NCI-H1694 treated with DMSO at 0.1 percent for 48 hours (cell line): Measurements from ENCODE around the gene NUDT17.
A peak's percentile ranks its signal among the peaks of the same experiment; 100 is the strongest.

Experiments
- DNase-seq: peaks from one replicate; lab custom pipeline; 2025; lab: John Stamatoyannopoulos, UW

Gene NUDT17

DNA sequence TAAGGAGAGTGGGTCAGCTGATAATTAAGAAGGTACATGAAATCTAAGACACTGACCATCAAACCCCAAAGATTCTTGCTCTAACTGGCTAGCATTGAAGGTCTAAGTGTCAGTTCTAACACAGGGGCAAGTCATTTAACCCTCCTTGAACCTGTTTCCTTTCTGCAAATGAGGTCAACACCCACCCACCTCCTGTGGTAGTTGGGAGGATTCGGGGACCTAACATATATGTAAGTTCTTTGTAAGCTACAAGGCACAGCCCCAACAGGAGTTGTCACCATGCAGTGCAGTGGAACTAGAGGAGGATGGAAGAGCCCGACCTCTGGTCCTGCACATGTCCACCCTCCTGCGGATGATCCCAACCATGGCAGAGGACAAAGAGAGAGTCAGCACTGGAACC, 2.4 kb downstream of the NUDT17 start:
- no peak for DNase-seq

DNA sequence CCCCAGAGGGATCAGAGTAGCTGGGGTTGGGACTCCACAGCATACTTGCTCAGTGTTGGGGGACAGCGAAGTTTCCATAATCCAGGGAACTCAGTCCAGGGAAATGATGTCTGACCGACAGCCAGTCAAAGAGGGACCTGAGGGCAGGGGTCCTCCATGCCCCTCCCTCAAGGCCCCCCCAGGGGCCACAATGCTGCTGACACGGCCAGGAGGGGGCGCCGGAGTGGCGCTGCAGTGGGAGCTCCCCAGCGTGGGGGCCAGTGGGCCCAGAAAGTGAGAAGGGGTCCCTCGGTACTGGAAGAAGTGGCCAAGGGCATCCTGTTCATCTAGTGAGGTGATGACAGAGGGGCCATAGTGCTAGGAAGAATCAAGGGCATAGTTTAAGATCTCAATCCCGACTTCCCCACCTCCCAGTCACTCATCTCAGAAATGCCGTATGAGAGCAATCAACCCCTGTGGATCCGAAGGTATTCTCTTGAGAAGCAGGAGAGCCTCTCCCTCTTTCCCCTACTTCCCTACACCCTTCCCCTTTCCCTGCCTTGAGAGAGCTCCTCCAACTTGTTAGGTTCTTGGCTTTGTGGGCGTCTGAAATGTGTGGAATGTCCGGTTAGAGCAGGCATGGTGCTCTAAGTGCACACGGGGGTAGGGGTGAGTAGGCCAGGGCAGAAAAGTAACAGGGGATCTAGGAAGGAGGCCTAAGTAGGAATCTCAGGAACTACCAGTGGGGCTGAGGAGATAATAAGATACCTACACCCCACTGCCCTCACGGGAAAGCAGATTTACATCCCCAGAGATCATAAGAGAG, 4.1 kb downstream of the NUDT17 start:
- DNase-seq: no peak

DNA sequence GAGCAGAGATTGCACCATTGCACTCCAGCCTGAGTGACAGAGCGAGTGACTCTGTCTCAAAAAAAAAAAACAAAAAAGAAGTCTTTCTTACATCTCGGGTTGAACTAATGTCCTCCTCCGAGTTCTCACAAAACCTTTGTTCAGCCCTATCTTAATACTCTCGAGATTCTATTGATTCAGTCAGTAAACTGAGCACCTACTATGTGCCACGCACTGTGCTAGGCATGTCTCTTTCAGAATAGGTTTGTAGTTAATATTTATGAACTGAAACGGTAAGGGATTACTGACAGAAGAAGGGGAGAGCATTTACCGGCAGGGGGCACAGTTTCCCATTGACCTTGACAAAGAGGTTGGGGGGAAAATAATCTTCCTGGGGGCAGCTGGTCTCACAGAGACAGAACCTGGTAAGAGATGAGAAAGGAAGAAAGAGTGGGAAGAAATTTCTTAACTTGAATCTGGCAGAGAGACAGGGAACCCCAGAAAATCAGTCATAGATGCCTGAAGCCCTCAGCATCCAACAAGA, 10.1 kb downstream of the NUDT17 start:
- no peak for DNase-seq

DNA sequence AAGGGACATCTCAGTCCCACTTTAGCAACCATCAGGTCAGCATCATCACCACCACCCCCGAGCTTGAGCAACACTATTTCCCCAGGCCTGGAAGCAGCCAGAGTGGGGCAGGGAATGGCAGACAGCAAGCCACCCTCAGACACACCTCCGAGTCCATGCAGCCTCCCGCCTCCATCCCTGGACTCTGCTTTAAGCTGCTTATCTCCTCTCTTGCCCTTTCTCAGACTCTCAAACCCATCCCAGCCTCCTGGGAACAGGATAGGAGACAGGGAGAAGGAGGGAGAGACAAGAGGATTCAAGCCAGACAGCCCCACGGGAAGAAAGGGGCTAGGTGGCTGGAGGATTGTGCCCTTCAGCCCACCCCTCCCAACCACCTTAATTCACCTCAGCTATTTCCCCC, 11.7 kb downstream of the NUDT17 start:
- DNase-seq: no peak

DNA sequence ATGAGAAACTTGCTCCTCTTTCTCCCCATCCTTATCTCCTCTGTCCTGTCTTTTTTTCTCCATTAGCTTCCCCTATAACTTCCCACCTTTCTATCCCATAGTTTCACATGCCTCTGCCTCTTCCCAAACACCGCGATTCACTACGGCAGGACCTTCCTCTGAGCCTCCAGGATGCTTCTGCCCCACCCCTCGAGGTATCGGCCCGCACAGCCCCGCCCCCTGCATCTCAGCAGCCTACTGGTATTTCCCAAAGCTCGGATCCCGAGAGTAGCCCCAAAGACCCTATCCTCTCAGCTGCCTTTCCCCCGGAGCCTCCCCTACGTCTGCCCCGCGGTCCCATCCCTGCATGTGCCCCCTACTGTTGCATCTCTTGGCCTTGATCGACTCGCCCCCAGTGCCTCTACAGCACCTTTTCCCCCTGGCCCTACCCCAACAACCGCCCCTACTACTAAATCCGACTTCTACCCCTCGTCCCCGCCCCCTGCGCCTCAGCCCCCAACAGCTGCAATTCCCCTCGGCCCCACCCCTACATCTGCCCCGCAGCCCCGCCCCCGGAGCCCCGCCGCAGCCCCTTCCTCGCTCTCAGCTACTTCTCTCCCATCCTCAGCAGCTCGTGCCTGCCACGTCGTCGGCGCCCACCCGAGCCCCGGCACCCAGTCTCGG, 12.9 kb downstream of the NUDT17 start:
- DNase-seq: peak; percentile 76

DNA sequence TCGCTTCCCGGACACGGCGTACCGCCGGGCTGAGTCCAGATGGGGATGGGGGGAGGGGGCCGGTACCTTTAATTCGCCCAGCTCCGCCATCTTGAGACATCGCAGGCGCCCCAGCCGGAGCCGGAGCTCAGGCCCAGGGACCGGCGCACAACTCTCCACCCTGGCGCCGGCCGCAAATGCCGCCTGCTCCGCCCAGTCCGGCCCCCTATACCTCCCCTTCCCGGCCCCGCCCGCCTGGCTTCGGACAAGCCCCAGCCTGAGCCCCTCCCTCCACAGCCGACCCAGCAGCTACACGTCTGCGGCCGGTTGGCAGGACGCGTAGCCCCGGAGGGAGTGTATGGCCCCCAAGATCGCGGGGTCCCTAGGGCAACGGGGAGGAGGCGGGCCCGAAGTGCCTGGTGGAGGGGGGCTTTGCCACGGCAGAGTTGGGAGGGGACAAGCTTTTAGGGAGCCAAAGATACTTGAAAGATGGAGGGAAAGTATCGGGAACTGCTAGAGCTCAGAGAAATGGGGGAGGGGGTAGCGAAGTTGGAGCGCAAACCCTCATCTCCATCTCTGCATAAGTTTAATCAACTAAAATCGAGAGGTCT, 13.6 kb downstream of the NUDT17 start, which contains the start of gene PIAS3:
Gene PIAS3 (minus strand): TSS at position 181 of the 590 bp plus-strand sequence. CDS start 91 bp downstream, at position 90.
- DNase-seq: peak; percentile 76

DNA sequence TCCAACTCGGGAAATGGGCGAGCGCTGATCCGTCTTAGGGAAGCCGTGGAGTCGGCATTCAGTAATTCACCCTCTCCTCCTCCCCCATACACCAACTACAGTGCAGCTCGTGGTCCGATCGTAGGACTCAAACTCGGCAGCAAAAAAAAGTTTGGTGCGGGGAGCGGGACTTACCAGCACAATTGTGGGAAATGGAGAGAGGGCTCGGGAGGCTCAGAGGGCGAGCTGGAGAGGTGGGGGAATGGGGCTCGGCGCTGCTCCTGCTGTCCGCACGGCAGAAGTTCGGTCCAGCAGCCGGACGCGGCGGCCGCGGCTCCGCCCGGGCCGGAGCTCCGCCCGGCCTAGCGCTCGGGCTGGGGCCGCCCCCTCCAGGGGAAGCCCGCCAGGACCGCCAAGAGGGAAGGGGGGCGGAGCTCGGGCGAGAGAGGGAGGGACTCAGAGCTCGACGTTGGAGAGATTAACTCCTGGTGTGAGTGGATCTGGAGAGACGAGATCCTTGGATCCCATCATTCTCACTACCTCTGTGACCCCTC, 14.1 kb downstream of the NUDT17 start:
- peak; percentile 63 for DNase-seq

DNA sequence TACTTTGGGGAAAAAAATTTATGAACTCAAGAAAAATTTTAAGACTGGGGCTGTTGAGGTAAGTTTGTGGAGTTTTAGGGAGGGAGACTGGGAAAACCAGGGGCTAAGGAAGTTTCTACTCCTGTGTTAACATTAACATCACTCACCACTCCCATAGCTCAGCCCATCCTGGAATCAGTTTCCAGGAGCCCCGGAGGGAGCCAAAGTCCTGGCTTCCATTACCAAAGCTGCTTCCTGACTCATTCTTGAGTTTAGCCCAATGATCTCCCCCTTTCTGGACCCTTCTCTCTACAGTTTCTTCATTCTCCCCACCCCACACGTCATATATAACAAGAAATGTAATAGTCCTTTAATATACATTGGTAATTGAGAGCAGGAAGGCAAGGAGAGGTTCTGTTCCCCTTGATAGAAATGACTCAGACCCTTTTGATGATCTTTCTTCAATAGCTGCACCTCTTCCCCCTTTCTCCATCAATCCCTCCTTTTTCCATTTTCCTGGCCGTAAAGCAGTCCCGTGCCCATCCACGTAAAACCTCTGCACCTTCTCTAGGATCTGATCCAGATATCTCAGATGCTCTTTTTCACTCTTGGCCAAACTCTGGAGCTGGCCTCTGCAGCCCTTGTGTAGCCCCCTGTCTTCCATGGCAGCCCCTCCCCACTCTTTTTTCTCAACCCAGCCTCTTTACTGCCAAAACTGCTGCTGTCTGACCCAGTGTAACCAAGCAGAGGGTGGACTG, 18.0 kb downstream of the NUDT17 start:
- DNase-seq: no peak

DNA sequence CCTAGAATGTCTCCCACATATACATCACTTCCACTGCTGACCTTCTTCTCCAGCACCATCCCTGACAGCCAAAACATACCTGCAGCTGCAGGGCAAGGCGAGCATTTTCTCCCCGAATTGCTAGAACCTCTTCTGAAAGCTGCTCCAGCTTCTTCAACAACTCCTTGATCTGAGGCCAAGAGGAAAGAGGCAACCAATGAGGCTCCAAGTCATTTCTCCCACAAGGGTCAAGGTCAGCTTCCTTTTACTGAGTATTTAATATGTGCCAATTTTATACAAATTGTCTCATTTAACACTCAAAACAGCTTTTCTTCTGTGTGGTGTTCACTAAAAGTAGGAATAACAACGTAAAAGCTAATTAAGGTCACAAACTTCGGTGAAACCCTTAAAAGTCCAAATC, 22.8 kb downstream of the NUDT17 start:
- DNase-seq: no peak

DNA sequence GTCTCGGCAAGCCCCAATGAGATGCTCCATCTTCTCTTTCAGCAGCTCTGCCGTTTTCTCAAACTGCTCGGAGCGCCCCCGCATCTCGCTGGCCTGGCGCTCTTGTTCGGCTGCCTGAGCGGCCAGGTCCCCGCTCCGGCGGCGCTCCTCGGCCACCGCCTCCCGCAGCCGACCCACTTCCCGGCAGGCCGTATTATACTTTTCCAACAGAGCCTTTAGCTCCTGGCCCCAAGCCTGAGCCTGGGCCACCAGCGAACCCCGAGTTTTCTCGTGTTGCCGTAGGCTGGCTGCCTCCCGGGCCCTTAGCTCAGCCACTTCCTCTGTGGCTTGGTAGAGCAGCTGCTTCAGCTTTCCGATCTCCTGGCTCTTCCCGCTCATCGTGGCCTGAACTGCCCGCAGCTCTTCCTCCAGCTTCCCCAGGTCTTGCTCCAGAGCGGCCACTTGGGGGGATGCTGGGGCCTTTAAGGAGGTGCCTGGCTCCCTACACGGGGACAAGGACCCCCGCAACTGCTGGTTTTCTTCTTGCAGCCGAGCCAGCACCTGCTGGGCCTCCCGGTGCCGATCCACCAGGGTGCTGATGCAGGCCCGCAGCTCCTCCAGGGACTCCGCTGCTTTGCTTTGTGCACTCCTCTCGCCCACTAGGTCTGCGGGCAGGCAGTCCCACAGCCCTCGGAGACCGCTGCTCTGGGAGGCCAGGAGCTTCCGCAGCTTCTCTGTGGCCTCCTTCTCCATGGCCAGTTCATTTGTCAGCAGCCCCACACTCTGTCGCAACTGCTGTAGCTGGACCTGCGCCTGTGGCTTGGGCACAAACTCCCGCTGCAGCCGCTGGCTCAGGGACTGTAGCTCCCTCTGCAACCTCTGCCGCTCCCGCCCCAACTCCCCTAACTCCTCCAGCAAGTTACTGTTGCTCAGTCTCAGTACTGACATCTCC, 26.8 kb downstream of the NUDT17 start:
- DNase-seq: no peak

DNA sequence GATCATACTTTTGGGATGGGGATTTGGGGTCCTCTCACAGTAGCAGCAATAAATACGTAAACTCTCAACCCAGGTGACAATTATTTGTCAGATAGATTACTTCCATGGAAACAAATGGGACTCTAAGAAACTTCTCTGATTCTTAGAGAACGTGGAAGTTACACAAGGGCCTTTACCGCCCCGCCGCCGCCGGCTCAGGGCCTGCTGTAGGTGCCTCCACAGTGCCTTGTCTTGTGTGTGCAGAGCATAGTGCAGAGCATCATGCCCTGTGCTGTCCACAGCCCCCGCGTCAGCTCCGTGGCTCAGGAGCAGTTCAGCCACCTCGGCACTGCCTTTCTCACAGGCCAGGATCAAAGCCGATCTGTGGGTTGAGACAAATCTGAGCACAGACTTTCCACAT, 29.2 kb downstream of the NUDT17 start:
- DNase-seq: no peak

DNA sequence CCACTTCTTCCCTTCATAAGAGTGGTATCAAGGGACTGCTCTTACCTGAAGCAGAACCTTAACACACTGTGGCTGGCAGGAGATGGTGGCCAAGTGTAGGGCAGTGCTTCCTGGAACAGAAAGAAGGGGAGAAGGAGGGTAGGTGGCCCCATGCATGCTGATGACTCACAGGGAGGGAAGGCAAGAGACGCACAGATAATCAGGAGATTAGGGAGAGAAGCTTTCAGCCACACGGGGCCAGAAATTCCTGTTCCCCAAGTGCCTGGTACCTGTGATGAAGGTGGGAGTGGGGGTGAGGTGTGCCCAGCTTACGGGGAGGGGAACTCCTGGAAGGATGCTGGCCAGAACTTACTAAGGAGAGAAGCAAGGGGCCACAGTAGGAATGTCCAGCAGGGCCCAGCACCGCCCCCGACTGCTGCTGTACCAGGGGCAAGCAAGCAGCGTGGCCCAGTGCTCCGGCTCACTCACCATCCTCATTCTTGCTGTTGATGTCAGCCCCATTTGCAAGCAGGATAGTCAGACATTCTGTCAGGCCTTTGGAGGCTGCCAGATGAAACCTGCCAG, 32.6 kb downstream of the NUDT17 start:
- no peak for DNase-seq

DNA sequence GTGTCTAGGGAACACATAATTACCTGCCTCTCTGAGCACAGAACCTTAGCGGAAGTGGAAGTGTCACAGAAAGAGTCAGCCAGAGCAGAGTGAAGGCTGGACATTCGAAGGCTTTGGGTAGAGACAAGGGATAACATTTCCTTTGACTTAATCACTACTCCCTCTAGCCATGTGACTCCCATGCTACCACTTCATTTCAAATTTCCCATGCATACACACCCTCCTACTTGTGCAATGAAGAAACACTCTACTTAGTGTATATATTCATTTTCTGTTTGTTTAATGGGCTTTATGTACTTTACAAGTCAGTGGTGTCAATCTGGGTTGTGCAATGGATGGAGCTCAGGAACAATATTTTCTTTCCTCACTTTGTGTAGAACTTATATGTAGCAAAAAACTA, 33.3 kb downstream of the NUDT17 start:
- DNase-seq: no peak

DNA sequence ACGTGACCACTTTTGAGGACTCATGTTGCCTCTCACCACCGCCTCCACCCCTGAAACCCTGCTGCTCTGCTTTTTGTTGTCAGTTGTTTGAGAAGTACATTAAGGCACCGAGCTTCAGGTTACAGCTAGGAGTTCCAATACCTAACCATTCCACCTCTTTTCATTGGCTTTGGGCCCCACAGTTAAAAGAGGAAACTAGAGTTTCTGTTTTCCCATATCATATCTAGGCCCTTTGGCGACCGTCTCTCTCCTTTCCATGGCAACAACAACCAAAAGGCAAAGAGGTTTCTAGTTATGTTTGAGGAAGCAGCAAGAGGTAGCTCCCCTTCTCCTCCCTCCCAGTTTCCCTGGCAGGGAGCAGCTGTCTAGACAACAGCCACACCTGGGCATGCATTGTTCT, 34.3 kb downstream of the NUDT17 start:
- no peak for DNase-seq

DNA sequence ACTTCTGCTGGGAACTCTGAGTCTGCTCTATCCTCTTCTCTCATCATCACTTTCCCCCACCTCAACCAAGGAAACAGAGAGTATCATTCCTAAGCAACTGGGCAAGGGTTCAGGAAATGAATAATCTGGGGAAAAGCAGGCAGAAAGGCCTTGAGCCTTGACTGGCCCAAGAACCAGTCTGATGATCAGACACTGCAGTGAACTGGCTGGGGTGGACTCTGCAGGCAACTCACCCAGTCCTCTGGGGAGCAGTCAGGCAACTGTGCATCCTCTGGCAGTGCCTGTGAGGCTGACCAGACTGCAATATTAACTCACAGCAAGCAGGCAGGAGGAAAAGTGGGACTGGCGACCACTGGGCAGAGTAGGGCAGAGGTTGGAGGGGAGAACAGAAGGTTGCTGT, 39.2 kb downstream of the NUDT17 start:
- no peak for DNase-seq

DNA sequence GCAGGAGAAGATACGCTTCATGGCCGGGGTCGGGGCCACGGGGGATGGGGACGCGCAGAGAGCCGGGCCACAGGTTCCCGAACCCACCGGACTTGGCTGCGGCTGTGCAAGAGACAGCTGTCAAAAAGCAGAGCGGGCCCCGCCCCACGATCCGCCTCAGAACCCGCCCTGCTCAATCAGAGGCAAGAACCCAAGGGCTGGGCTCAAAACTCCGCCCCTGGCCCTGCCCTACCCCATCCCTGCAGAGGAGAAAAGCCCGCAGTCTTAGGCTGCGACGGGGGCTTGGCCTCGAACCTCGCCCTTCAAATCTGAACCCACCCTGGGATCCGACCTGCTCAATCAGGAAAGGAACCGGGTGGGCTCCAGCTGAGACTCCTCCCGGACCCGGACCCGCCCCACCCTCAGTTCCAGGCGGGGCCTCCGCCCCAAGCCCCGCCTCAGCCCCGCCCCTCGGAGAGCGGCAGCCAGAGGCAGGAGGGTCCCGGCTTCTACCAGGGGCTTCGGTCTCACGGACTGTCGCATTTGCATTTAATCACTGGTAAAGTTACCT, 40.4 kb downstream of the NUDT17 start, which contains the start of gene ANKRD35:
Gene ANKRD35 (minus strand): TSS at position 129 of the 550 bp plus-strand sequence. CDS start 108 bp downstream, at position 21.
- peak; percentile 60 for DNase-seq

DNA sequence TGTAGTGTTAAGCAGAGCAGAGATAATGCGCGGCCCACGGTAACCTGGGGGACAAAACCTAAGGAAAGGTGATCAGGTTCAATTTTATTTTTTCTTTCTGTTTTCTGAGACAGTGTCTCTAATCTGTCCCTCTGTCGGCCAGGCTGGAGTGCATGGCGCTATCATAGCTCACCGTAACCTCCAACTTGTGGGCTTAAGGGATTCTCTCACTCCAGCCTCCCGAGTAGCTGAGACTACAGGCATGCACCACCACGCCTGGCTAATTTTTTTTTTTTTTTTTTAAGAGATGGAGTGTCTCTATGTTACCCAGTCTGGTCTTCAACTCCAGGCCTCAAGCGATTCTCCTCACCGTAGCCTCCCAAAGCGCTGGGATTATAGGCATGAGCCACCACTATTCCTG, 41.0 kb downstream of the NUDT17 start:
- DNase-seq: no peak

DNA sequence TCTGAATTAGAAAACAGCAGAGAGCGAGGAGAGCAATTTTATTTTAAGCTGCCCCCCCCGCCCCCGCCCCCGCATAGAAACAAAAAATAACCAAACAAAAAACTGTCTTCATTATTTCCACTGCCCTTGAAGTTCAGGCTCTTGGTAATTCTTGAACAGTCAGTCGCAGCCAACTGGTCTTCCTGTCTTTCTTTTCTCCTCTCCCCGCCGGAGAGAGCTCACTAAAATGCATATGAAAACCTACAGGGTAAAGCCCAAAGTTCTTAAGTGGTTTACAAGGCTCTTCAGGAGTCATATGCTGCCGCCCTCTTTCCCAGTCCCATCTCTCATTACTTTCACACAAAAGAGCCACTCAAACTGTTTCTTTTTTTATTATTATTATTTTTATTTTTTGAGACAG, 41.4 kb downstream of the NUDT17 start:
- DNase-seq: no peak

DNA sequence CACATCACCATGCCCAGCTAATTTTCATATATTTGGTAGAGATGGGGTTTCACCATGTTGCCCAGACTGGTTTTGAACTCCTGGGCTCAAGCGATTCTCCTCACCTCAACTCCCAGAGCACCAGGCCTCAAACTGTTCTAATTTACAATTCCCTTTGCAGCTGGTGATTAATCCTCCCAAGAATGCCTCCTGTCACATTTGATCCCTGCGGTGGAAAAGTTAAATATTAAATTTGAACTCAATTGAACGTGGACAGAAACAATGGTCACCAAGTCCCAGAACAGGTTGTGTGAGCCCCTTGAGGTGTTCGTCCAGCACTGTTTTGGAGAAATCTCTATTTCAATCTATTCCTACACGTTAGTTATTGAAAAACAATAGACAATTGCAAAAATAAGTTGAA, 42.2 kb downstream of the NUDT17 start:
- no peak for DNase-seq

DNA sequence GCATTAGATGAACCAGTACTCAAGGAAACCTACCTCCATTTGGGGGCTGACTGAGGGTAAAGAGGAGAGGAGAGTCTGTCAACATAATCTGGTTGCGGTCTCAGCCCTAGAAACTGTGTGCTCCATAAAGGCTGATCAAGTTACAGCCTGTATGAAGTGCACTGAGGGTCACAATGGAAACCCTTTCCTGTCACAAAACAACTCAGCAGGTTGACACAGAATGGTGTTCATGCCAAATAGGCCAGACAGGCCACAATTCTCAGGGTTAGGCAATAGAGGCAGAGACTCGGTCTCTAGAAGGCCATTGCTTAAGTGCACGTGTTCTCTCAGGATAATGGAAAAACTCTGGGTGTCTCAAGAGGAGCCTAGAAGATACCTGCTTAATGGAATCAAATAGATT, 44.3 kb downstream of the NUDT17 start:
- DNase-seq: no peak
